Measurements from ENCODE around the gene CHCHD1.
A peak's percentile ranks its signal among the peaks of the same experiment; 100 is the strongest.

The CHCHD1 gene

GRCh38 chr10:73816917-73817729 lies 35.3 kb downstream of the CHCHD1 start:
- peak; percentile 34 to 36 for DNase-seq (ENCODE audit: low read depth in 2 of 2)

GRCh38 chr10:73817826-73818225 lies 36.0 kb downstream of the CHCHD1 start:
- H3K4me3 ChIP-seq (replicated peaks in 1 of 2; ENCODE audit: low read depth in 2 of 2, low read length in 2 of 2): no peak overlapping the region
- TF ChIP-seq CTCF (IDR thresholded peaks at IDR 0.05; ENCODE audit: low read depth, low read length): no peak
- DNase-seq (ENCODE audit: low read depth in 2 of 2): no peak

More at GRCh38 chr10:73816917-73817729, 35.3 kb downstream of the CHCHD1 start:
- TF ChIP-seq CTCF (IDR thresholded peaks at IDR 0.05; ENCODE audit: low read depth, low read length): no peak
- no peak overlapping the region for H3K4me3 ChIP-seq (replicated peaks in 1 of 2; ENCODE audit: low read depth in 2 of 2, low read length in 2 of 2)

- no peak overlapping the region for H3K4me3 ChIP-seq (replicated peaks in 1 of 2; ENCODE audit: low read depth in 2 of 2, low read length in 2 of 2)
- no peak for TF ChIP-seq CTCF (IDR thresholded peaks at IDR 0.05; ENCODE audit: low read depth, low read length)
- no peak for DNase-seq (ENCODE audit: low read depth in 2 of 2)
Measured at GRCh38 chr10:73818402-73818801, 36.6 kb downstream of the CHCHD1 start.

GRCh38 chr10:73819081-73819480 lies 37.2 kb downstream of the CHCHD1 start:
- TF ChIP-seq CTCF (IDR thresholded peaks at IDR 0.05; ENCODE audit: low read depth, low read length): no peak
- no peak overlapping the region for H3K4me3 ChIP-seq (replicated peaks in 1 of 2; ENCODE audit: low read depth in 2 of 2, low read length in 2 of 2)
- DNase-seq (ENCODE audit: low read depth in 2 of 2): no peak

- peak; percentile 10 for TF ChIP-seq CTCF (IDR thresholded peaks at IDR 0.05; ENCODE audit: low read depth, low read length)
- DNase-seq (ENCODE audit: low read depth in 2 of 2): peak; percentile 27 to 52
- H3K4me3 ChIP-seq (replicated peaks in 1 of 2; ENCODE audit: low read depth in 2 of 2, low read length in 2 of 2): no peak overlapping the region
Measured at GRCh38 chr10:73819513-73820093, 37.8 kb downstream of the CHCHD1 start.

GRCh38 chr10:73823391-73823790 lies 41.5 kb downstream of the CHCHD1 start:
- H3K4me3 ChIP-seq (replicated peaks in 1 of 2; ENCODE audit: low read depth in 2 of 2, low read length in 2 of 2): no peak overlapping the region
- TF ChIP-seq CTCF (IDR thresholded peaks at IDR 0.05; ENCODE audit: low read depth, low read length): no peak
- DNase-seq (ENCODE audit: low read depth in 2 of 2): no peak

All from cardiac fibroblast (primary cell).